Measurements from ENCODE around the gene TNS3.
A peak's percentile ranks its signal among the peaks of the same experiment; 100 is the strongest.

Gene TNS3

GRCh38 chr7:47622586-47622945 is 40.7 kb upstream of the TNS3 start:
- TF ChIP-seq, protein P1, sequence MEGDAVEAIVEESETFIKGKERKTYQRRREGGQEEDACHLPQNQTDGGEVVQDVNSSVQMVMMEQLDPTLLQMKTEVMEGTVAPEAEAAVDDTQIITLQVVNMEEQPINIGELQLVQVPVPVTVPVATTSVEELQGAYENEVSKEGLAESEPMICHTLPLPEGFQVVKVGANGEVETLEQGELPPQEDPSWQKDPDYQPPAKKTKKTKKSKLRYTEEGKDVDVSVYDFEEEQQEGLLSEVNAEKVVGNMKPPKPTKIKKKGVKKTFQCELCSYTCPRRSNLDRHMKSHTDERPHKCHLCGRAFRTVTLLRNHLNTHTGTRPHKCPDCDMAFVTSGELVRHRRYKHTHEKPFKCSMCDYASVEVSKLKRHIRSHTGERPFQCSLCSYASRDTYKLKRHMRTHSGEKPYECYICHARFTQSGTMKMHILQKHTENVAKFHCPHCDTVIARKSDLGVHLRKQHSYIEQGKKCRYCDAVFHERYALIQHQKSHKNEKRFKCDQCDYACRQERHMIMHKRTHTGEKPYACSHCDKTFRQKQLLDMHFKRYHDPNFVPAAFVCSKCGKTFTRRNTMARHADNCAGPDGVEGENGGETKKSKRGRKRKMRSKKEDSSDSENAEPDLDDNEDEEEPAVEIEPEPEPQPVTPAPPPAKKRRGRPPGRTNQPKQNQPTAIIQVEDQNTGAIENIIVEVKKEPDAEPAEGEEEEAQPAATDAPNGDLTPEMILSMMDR (conservative IDR thresholded peaks at IDR 0.05; ENCODE audit: low read depth, low read length): no peak
- no peak for DNase-seq (ENCODE audit: low read depth)
- H3K4me3 ChIP-seq (ENCODE audit: low read depth, low read length): no peak overlapping the region

GRCh38 chr7:47621979-47622561 is 40.2 kb upstream of the TNS3 start:
- H3K4me3 ChIP-seq (ENCODE audit: low read depth, low read length): no peak overlapping the region
- DNase-seq (ENCODE audit: low read depth): no peak
- TF ChIP-seq, protein P1 (conservative IDR thresholded peaks at IDR 0.05; ENCODE audit: low read depth, low read length): no peak

DNA sequence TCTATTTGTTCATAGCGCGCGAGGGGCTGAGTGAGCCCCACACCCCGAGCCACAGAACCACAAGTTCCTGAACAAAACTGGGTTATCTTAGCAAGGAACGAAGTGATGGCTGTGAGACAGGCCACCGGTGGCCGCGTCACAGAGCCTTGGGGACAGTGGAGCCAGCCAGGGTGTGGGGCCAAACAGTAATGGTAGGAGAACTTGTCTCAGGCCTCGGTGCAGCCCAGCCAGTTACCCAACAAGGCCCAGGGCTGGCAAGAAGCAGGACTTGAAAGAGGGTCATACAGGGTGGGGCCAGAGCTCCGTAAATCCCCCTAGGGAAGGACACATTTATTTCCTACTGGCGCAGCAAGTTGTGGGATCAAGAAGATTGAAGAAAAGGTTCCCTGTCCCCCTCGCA is 39.4 kb upstream of the TNS3 start:
- TF ChIP-seq, protein P1 (conservative IDR thresholded peaks at IDR 0.05; ENCODE audit: low read depth, low read length): no peak
- no peak for DNase-seq (ENCODE audit: low read depth)
- no peak overlapping the region for H3K4me3 ChIP-seq (ENCODE audit: low read depth, low read length)

DNA sequence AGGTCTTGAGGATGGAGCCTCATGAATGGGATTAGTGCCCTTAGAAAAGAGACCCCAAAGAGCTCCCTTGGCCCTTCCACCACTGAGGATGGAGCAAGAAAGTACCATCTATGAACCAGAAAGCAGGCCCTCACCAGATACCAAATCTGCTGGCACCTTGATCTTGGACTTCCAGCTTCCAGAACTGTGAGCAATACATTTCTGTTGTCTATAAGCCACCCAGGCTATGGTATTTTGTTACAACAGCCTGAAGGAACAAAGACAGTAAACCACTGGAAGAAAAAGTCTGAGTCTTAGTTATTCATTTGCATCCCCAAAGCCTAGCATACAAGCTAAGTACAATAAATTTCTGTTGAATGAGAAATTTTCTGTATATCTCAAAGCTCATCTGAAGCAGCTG is 37.9 kb upstream of the TNS3 start:
- TF ChIP-seq, protein P1 (conservative IDR thresholded peaks at IDR 0.05; ENCODE audit: low read depth, low read length): no peak
- no peak overlapping the region for H3K4me3 ChIP-seq (ENCODE audit: low read depth, low read length)
- DNase-seq (ENCODE audit: low read depth): no peak

- DNase-seq (ENCODE audit: low read depth): no peak
- TF ChIP-seq, protein P1 (conservative IDR thresholded peaks at IDR 0.05; ENCODE audit: low read depth, low read length): no peak
- H3K4me3 ChIP-seq (ENCODE audit: low read depth, low read length): no peak overlapping the region
These were observed 35.2 kb upstream of the TNS3 start for GRCh38 chr7:47617131-47617530.

DNA sequence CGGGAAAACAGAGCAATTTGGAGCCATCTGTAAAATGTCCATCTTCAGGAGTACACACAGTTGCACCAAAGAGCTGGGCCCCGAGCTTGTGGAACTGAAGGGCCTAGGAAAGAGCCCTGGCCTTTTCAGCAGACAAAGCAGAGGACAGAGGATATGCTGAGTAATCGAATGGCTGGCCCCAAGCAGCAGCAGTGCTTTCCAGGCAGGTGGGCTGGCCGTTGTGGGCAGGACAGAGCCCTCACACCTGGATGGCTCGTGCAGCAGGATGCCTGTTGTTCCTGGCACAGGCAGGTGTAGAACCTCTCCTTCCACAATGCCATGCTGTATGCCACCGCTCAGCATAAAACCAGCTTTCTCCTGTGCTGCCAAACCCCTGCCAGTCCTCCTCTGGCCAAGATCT is 32.5 kb upstream of the TNS3 start:
- H3K4me3 ChIP-seq (ENCODE audit: low read depth, low read length): no peak overlapping the region
- no peak for DNase-seq (ENCODE audit: low read depth)
- TF ChIP-seq, protein P1 (conservative IDR thresholded peaks at IDR 0.05; ENCODE audit: low read depth, low read length): no peak

- TF ChIP-seq, protein P1 (conservative IDR thresholded peaks at IDR 0.05; ENCODE audit: low read depth, low read length): no peak
- peak; percentile 30 for DNase-seq (ENCODE audit: low read depth)
- H3K4me3 ChIP-seq (ENCODE audit: low read depth, low read length): no peak overlapping the region
These were observed 29.2 kb upstream of the TNS3 start for GRCh38 chr7:47611045-47611511.

All from choroid plexus epithelial cell (primary cell).